LNCaP clone FGC (cell line): ENCODE data around the gene XXYLT1.

ENCODE experiments used
- DNase-seq: peaks from one replicate; pipeline ENCODE4 v3.0.0-alpha.2; 2011; ENCODE audit warnings: low read depth
- H3K4me3 ChIP-seq: 2 replicates; pipeline ENCODE4 v1.5.1; 2011; ENCODE audit warnings: mild to moderate bottlenecking, low read depth, low read length, control low read depth
- TF ChIP-seq, protein P1 (sequence below): IDR thresholded peaks from 2 replicates; pipeline ENCODE4 v1.5.1; 2012; ENCODE audit warnings: mild to moderate bottlenecking; ENCODE audit not compliant: control insufficient read depth, insufficient read depth; ENCODE audit errors: extremely low read depth

The XXYLT1 gene

GRCh38 chr3:195210266-195210973 lies 60.5 kb downstream of the XXYLT1 start:
- DNase-seq, result no peak
- TF ChIP-seq, protein P1, sequence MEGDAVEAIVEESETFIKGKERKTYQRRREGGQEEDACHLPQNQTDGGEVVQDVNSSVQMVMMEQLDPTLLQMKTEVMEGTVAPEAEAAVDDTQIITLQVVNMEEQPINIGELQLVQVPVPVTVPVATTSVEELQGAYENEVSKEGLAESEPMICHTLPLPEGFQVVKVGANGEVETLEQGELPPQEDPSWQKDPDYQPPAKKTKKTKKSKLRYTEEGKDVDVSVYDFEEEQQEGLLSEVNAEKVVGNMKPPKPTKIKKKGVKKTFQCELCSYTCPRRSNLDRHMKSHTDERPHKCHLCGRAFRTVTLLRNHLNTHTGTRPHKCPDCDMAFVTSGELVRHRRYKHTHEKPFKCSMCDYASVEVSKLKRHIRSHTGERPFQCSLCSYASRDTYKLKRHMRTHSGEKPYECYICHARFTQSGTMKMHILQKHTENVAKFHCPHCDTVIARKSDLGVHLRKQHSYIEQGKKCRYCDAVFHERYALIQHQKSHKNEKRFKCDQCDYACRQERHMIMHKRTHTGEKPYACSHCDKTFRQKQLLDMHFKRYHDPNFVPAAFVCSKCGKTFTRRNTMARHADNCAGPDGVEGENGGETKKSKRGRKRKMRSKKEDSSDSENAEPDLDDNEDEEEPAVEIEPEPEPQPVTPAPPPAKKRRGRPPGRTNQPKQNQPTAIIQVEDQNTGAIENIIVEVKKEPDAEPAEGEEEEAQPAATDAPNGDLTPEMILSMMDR, result no peak
- H3K4me3 ChIP-seq, result no peak overlapping the region

GRCh38 chr3:195209847-195210265 lies 61.1 kb downstream of the XXYLT1 start:
- no peak for DNase-seq
- H3K4me3 ChIP-seq, result no peak overlapping the region
- TF ChIP-seq, protein P1, result no peak

DNA sequence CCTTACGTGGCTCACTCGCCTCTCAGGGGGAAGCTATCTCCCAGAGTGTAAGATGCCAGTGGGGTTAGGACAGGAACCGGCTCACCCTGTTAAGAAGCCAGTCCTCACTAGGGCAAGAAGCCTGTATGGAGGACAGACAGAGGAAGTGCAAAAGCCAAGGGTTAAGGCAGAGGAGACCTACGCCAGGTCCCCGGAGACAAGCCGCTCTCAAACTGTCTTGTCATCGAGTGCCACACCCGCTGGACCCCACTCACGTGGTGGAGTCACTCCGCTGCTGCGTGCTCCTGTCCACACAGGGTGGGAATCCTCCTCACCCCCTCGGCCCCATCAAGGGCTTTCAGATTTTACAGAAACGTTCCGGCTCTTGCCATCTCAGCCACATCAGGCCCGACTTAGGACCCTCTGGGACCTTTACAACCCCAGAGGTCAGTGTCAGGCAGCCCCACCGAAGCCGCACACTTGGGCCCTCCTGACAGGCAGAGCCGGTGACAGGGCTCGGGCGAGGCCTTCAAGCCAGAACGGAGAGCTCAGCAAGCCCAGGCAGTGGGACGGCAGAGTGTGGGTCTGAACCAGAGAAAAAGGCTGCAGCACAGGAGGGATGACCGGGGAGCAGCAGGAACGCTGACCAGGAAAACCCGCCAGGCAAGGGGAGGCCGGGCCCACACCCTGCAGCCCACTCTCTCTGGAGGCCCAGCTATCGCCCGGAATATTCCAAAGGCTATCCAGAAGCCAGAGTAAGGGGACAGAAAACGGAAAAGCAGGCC lies 61.7 kb downstream of the XXYLT1 start:
- H3K4me3 ChIP-seq, result no peak overlapping the region
- DNase-seq, result no peak
- TF ChIP-seq, protein P1, result no peak

- no peak for DNase-seq
- TF ChIP-seq, protein P1, result no peak
- no peak overlapping the region for H3K4me3 ChIP-seq
These were observed 62.3 kb downstream of the XXYLT1 start for GRCh38 chr3:195208631-195209030.

DNA sequence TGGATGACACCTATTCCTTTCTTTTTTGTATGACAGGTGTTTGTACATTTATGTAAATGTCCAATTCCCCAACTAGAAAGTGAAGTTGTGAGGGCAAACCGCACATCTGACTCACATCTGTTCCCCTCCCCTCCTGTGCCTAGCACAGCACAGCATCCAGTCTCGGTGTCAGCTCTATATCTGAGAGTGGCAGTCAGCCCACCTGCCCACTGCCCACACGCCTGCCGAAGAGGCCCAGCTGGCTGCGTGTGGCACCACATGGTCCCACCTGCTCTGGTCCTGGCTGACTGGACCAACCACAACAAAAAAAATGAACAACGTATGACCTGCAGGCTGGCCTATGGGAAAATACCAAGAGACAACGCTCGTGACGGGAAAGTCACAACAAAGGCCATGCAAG lies 62.8 kb downstream of the XXYLT1 start:
- no peak overlapping the region for H3K4me3 ChIP-seq
- DNase-seq, result no peak
- TF ChIP-seq, protein P1, result no peak

- no peak overlapping the region for H3K4me3 ChIP-seq
- no peak for DNase-seq
- TF ChIP-seq, protein P1, result no peak
These were observed 63.2 kb downstream of the XXYLT1 start for GRCh38 chr3:195207731-195208130.
